Upper lobe of left lung (tissue), 4 donors: ENCODE results near the gene BORCS5.
"Not testable (repeated sequence)": the region's sequence is repeated elsewhere in the genome, so short reads cannot be mapped to it uniquely, and the experiment has no call there.

Experiments used
- CTCF ChIP-seq, 6 experiments: fragments of 450-650 bp in 4 of 6; fragments of 200-600 bp in 2 of 6; sonication (generic) in 2 of 6; IDR thresholded peaks; one replicate each; pipeline ENCODE4 v1.5.1; 2016 to 2019; ENCODE audit warnings: antibody characterized with exemption in 6 of 6
- POLR2A ChIP-seq, 4 donors: fragments of 450-650 bp; IDR thresholded peaks; one replicate each; pipeline ENCODE4 v1.5.1; 2016 to 2017; ENCODE audit warnings: antibody characterized with exemption in 4 of 4, mild to moderate bottlenecking in 2 of 4
- POLR2AphosphoS5 ChIP-seq, 2 donors: sonication (generic); formaldehyde crosslinking; IDR thresholded peaks; one replicate each; pipeline ENCODE4 v1.5.1; 2017; ENCODE audit warnings: antibody characterized with exemption in 2 of 2

GRCh38 chr12:12419165-12419564 is 62.3 kb downstream of the BORCS5 start:
- TF ChIP-seq CTCF, POLR2A, POLR2AphosphoS5 (IDR thresholded peaks at IDR 0.05): not testable (repeated sequence)
